HPDE6-E6E7 (cell line): ENCODE results near the gene P4HA3.

Experiments
- DNase-seq: peaks from one replicate; pipeline ENCODE4 v3.0.0; 2011; ENCODE audit warnings: missing footprints; ENCODE audit errors: extremely low spot score

The P4HA3 gene

GRCh38 chr11:74262725-74263124, 48.7 kb downstream of the P4HA3 start:
- no peak for DNase-seq

GRCh38 chr11:74257959-74258553, 53.4 kb downstream of the P4HA3 start:
- DNase-seq, result no peak

- no peak for DNase-seq
These were observed 54.9 kb downstream of the P4HA3 start for GRCh38 chr11:74256378-74257133.

- DNase-seq, result peak; percentile 55
These were observed 55.6 kb downstream of the P4HA3 start for GRCh38 chr11:74255741-74256375.

- DNase-seq, result no peak
These were observed 58.1 kb downstream of the P4HA3 start for GRCh38 chr11:74253361-74253760.

- no peak for DNase-seq
These were observed 61.9 kb downstream of the P4HA3 start for GRCh38 chr11:74249496-74249895.

GRCh38 chr11:74248469-74248868, 63.0 kb downstream of the P4HA3 start:
- no peak for DNase-seq

- DNase-seq, result no peak
These were observed 73.2 kb downstream of the P4HA3 start for GRCh38 chr11:74238243-74238642.

- no peak for DNase-seq
These were observed 73.9 kb downstream of the P4HA3 start for GRCh38 chr11:74237541-74237940.

GRCh38 chr11:74235121-74235520, 76.3 kb downstream of the P4HA3 start:
- no peak for DNase-seq

GRCh38 chr11:74233683-74234082, 77.8 kb downstream of the P4HA3 start:
- DNase-seq, result no peak

GRCh38 chr11:74232311-74232950, 79.0 kb downstream of the P4HA3 start:
- no peak for DNase-seq

- no peak for DNase-seq
These were observed 84.5 kb downstream of the P4HA3 start for GRCh38 chr11:74226907-74227306.

- no peak for DNase-seq
These were observed 85.9 kb downstream of the P4HA3 start for GRCh38 chr11:74225565-74225964.

GRCh38 chr11:74221816-74222215, 89.6 kb downstream of the P4HA3 start:
- no peak for DNase-seq

GRCh38 chr11:74220376-74220775, 91.1 kb downstream of the P4HA3 start:
- no peak for DNase-seq
